Immature natural killer cell (primary cell): ENCODE results near the gene NPY. TPM values are rescaled to one million over a fixed set of nuclear protein-coding genes. Genes with fewer than 3 reads are reported as not detected.

ENCODE experiments used
- DNase-seq, 3 donors: peaks; one replicate each; pipeline ENCODE4 v3.0.0; 2022; ENCODE audit warnings: mixed read lengths in 1 of 3
- H3K27ac Mint-ChIP-seq, 6 donors: one replicate each; pipeline ENCODE4 v1.8.0; 2020; ENCODE audit warnings: mixed read lengths in 6 of 6, mild to moderate bottlenecking in 5 of 6, inconsistent platforms in 4 of 6, moderate library complexity in 3 of 6
- H3K27me3 Mint-ChIP-seq, 3 donors: one replicate each; pipeline ENCODE4 v1.8.0; 2020 to 2021; ENCODE audit warnings: low read depth in 3 of 3, mild to moderate bottlenecking in 3 of 3, mixed read lengths in 3 of 3, moderate library complexity in 3 of 3, inconsistent platforms in 1 of 3
- H3K36me3 Mint-ChIP-seq, 3 donors: one replicate each; pipeline ENCODE4 v1.8.0; 2020; ENCODE audit warnings: mixed read lengths in 3 of 3, inconsistent platforms in 2 of 3, mild to moderate bottlenecking in 2 of 3
- H3K4me1 Mint-ChIP-seq, 2 donors: one replicate each; pipeline ENCODE4 v1.8.0; 2020; ENCODE audit warnings: inconsistent platforms in 2 of 2, mild to moderate bottlenecking in 2 of 2, mixed read lengths in 2 of 2, moderate library complexity in 1 of 2
- H3K4me3 Mint-ChIP-seq, 5 donors: one replicate each; pipeline ENCODE4 v1.8.0; 2020; ENCODE audit warnings: mild to moderate bottlenecking in 5 of 5, mixed read lengths in 5 of 5, inconsistent platforms in 3 of 5, moderate library complexity in 3 of 5
- H3K9me3 Mint-ChIP-seq, 6 donors: one replicate each; pipeline ENCODE4 v1.8.0; 2020; ENCODE audit warnings: mild to moderate bottlenecking in 6 of 6, mixed read lengths in 6 of 6, inconsistent platforms in 4 of 6, moderate library complexity in 3 of 6
- polyA plus RNA-seq, 3 donors: library from polyadenylated mRNA; unstranded; fragments of 300-500 nt; fragmentation: Illumina TruSeq; gene quantifications; one replicate each; pipeline ENCODE4 v1.2.3, GENCODE V29; 2021

Gene NPY
- polyA plus RNA-seq, 3 donors from 2014 or later, result not detected

- Mint-ChIP-seq H3K27me3 (peaks cover 2 to 6% (median 2%) of the 10 kb centered on the region in 3 donors), H3K27ac (no peak overlapping the region), H3K9me3 (no peaks in the 10 kb centered on the region), H3K4me3 (no peak overlapping the region), H3K4me1 (no peaks in the 10 kb centered on the region), H3K36me3 (no peaks in the 10 kb centered on the region)
- DNase-seq, result no peak
Observed at GRCh38 chr7:24325708-24326107, 41.7 kb downstream of the NPY start.

- Mint-ChIP-seq H3K27me3 (peaks cover 2 to 6% (median 4%) of the 10 kb centered on the region in 3 donors), H3K36me3 (no peaks in the 10 kb centered on the region), H3K27ac (no peak overlapping the region), H3K4me3 (no peak overlapping the region), H3K9me3 (peaks cover 0 to 4% (median 0%) of the 10 kb centered on the region in 6 donors), H3K4me1 (no peaks in the 10 kb centered on the region)
- no peak for DNase-seq
Observed at GRCh38 chr7:24328050-24328449, 44.1 kb downstream of the NPY start.

GRCh38 chr7:24328894-24329293 lies 44.9 kb downstream of the NPY start:
- Mint-ChIP-seq H3K9me3 (peaks cover 0 to 4% (median 0%) of the 10 kb centered on the region in 6 donors), H3K27ac (no peak overlapping the region), H3K4me1 (no peaks in the 10 kb centered on the region), H3K4me3 (no peak overlapping the region), H3K27me3 (peaks cover 2 to 6% (median 3%) of the 10 kb centered on the region in 3 donors), H3K36me3 (no peaks in the 10 kb centered on the region)
- DNase-seq, result no peak

- H3K36me3 Mint-ChIP-seq, result no peaks in the 10 kb centered on the region
- H3K9me3 Mint-ChIP-seq, result peaks cover 0 to 4% (median 0%) of the 10 kb centered on the region in 6 donors
- no peak overlapping the region for H3K4me3 Mint-ChIP-seq
- no peaks in the 10 kb centered on the region for H3K4me1 Mint-ChIP-seq
- H3K27me3 Mint-ChIP-seq, result peaks cover 2 to 9% (median 9%) of the 10 kb centered on the region in 3 donors
- no peak for DNase-seq
- no peak overlapping the region for H3K27ac Mint-ChIP-seq
Observed at GRCh38 chr7:24334012-24334411, 50.0 kb downstream of the NPY start.

- no peak for DNase-seq
Observed at GRCh38 chr7:24334627-24335026, 50.6 kb downstream of the NPY start.

GRCh38 chr7:24336461-24336860 lies 52.5 kb downstream of the NPY start:
- Mint-ChIP-seq H3K4me3 (no peak overlapping the region), H3K27me3 (peaks cover 2 to 9% (median 9%) of the 10 kb centered on the region in 3 donors), H3K9me3 (peaks cover 0 to 4% (median 0%) of the 10 kb centered on the region in 6 donors), H3K27ac (no peak overlapping the region), H3K4me1 (no peaks in the 10 kb centered on the region), H3K36me3 (no peaks in the 10 kb centered on the region)
- DNase-seq, result no peak

More at GRCh38 chr7:24334627-24335026, 50.6 kb downstream of the NPY start:
- peaks cover 0 to 4% (median 0%) of the 10 kb centered on the region in 6 donors for H3K9me3 Mint-ChIP-seq
- H3K36me3 Mint-ChIP-seq, result no peaks in the 10 kb centered on the region
- H3K4me1 Mint-ChIP-seq, result no peaks in the 10 kb centered on the region
- peaks cover 2 to 9% (median 9%) of the 10 kb centered on the region in 3 donors for H3K27me3 Mint-ChIP-seq
- H3K27ac Mint-ChIP-seq, result no peak overlapping the region
- H3K4me3 Mint-ChIP-seq, result no peak overlapping the region

GRCh38 chr7:24337180-24337579 lies 53.2 kb downstream of the NPY start:
- Mint-ChIP-seq H3K27ac (no peak overlapping the region), H3K4me3 (no peak overlapping the region), H3K36me3 (no peaks in the 10 kb centered on the region), H3K9me3 (peaks cover 0 to 4% (median 0%) of the 10 kb centered on the region in 6 donors), H3K4me1 (no peaks in the 10 kb centered on the region), H3K27me3 (peaks cover 2 to 9% (median 9%) of the 10 kb centered on the region in 3 donors)
- no peak for DNase-seq

GRCh38 chr7:24339575-24339974 lies 55.6 kb downstream of the NPY start:
- Mint-ChIP-seq H3K4me1 (no peaks in the 10 kb centered on the region), H3K27me3 (peaks cover 2 to 9% (median 6%) of the 10 kb centered on the region in 3 donors), H3K36me3 (no peaks in the 10 kb centered on the region), H3K4me3 (no peak overlapping the region), H3K27ac (no peak overlapping the region), H3K9me3 (no peaks in the 10 kb centered on the region)
- no peak for DNase-seq

GRCh38 chr7:24340727-24341126 lies 56.7 kb downstream of the NPY start:
- H3K36me3 Mint-ChIP-seq, result no peaks in the 10 kb centered on the region
- no peak for DNase-seq
- H3K27ac Mint-ChIP-seq, result no peak overlapping the region
- no peaks in the 10 kb centered on the region for H3K4me1 Mint-ChIP-seq
- H3K27me3 Mint-ChIP-seq, result peaks cover 0 to 9% (median 2%) of the 10 kb centered on the region in 3 donors
- no peak overlapping the region for H3K4me3 Mint-ChIP-seq
- H3K9me3 Mint-ChIP-seq, result no peaks in the 10 kb centered on the region
